ENCODE measurements around the gene EXOSC10.

GRCh38 chr1:11131816-11132215 lies 32.1 kb upstream of the EXOSC10 start:
- TF ChIP-seq CHD4 (IDR thresholded peaks at IDR 0.05; ENCODE audit: borderline replicate concordance) (no peak), HDAC2 (IDR thresholded peaks at IDR 0.05) (no peak), CTCF (IDR thresholded peaks at IDR 0.05) (no peak), MAX (IDR thresholded peaks at IDR 0.05) (no peak), BCL3 (IDR thresholded peaks at IDR 0.05) (no peak), POLR2A (IDR thresholded peaks at IDR 0.05; ENCODE audit: low read length) (no peak), CEBPB (IDR thresholded peaks at IDR 0.05) (no peak), KDM1A (IDR thresholded peaks at IDR 0.05; ENCODE audit: low read depth) (no peak), BHLHE40 (IDR thresholded peaks at IDR 0.05; ENCODE audit: low read depth, low read length) (no peak)

All from A549 (cell line).